HepG2 (cell line): ENCODE data around the gene LYZ. TPM values are rescaled to one million over a fixed set of nuclear protein-coding genes. Genes with fewer than 3 reads are reported as not detected.

Experiments
- EP300 ChIP-seq, 3 experiments: sonication (generic) in 1 of 3; formaldehyde crosslinking in 1 of 3; IDR thresholded peaks; 2 replicates each; pipeline versions ENCODE4 v1.5.1 to v1.6.1; 2011 to 2020; ENCODE audit warnings: low read depth in 2 of 3, low read length in 2 of 3, borderline replicate concordance in 1 of 3, improper control_type of control experiment in 1 of 3, mild to moderate bottlenecking in 1 of 3, missing genetic modification reagents in 1 of 3, moderate library complexity in 1 of 3
- FOXM1 ChIP-seq: sonication (generic); formaldehyde crosslinking; IDR thresholded peaks from 2 replicates; pipeline ENCODE4 v1.5.0; 2020; ENCODE audit warnings: missing genetic modification reagents
- HDAC1 ChIP-seq: sonication (generic); formaldehyde crosslinking; IDR thresholded peaks from 2 replicates; pipeline ENCODE4 v1.5.1; 2020; ENCODE audit warnings: mild to moderate bottlenecking, missing genetic modification reagents
- HOXA3 ChIP-seq: sonication (generic); formaldehyde crosslinking; IDR thresholded peaks from 2 replicates; pipeline ENCODE4 v1.5.0; 2020; ENCODE audit warnings: missing genetic modification reagents
- HOXA5 ChIP-seq: sonication (generic); formaldehyde crosslinking; IDR thresholded peaks from 2 replicates; pipeline ENCODE4 v1.4.0; 2020; ENCODE audit warnings: missing genetic modification reagents
- JARID2 ChIP-seq: sonication (generic); formaldehyde crosslinking; IDR thresholded peaks from 2 replicates; pipeline ENCODE4 v1.8.1; 2023; ENCODE audit warnings: missing genetic modification reagents, inconsistent platforms; ENCODE audit not compliant: insufficient replicate concordance
- MED1 ChIP-seq: sonication (generic); formaldehyde crosslinking; IDR thresholded peaks from 2 replicates; pipeline ENCODE4 v1.4.0; 2020; ENCODE audit warnings: missing genetic modification reagents
- NCOA2 ChIP-seq: sonication (generic); formaldehyde crosslinking; IDR thresholded peaks from 2 replicates; pipeline ENCODE4 v1.8.0; 2022; ENCODE audit warnings: inconsistent platforms
- NFE2L2 ChIP-seq: fragments of 150-350 bp; IDR thresholded peaks from 2 replicates; pipeline ENCODE4 v1.6.1; 2014; ENCODE audit warnings: low read length
- POLR2AphosphoS5 ChIP-seq: IDR thresholded peaks from 2 replicates; pipeline ENCODE4 v1.6.1; 2012; ENCODE audit warnings: low read depth, low read length
- SRY ChIP-seq: sonication (generic); formaldehyde crosslinking; IDR thresholded peaks from 2 replicates; pipeline ENCODE4 v1.8.0; 2022; ENCODE audit warnings: mild to moderate bottlenecking, missing genetic modification reagents
- ZFX ChIP-seq: sonication (generic); formaldehyde crosslinking; IDR thresholded peaks from 2 replicates; pipeline ENCODE4 v1.4.0; 2020; ENCODE audit warnings: mild to moderate bottlenecking, low read depth, missing genetic modification reagents, moderate library complexity
- ZNF354B ChIP-seq: sonication (generic); formaldehyde crosslinking; IDR thresholded peaks from 2 replicates; pipeline ENCODE4 v1.8.0; 2022; ENCODE audit warnings: mild to moderate bottlenecking, missing genetic modification reagents
- ZNF496 ChIP-seq: sonication (generic); formaldehyde crosslinking; IDR thresholded peaks from 2 replicates; pipeline ENCODE4 v1.8.1; 2023; ENCODE audit warnings: mild to moderate bottlenecking, moderate library complexity, missing genetic modification reagents; ENCODE audit not compliant: insufficient replicate concordance
- ZNF556 ChIP-seq: sonication (generic); formaldehyde crosslinking; IDR thresholded peaks from 2 replicates; pipeline ENCODE4 v1.4.0; 2020; ENCODE audit warnings: mild to moderate bottlenecking, missing genetic modification reagents, borderline replicate concordance
- ZNF678 ChIP-seq: sonication (generic); formaldehyde crosslinking; IDR thresholded peaks from 2 replicates; pipeline ENCODE4 v1.4.0; 2020; ENCODE audit warnings: mild to moderate bottlenecking, missing genetic modification reagents
- ZNF7 ChIP-seq: IDR thresholded peaks from 2 replicates; pipeline ENCODE4 v1.6.1; 2016; ENCODE audit warnings: missing biosample characterization, missing genetic modification reagents
- ZNF878 ChIP-seq: sonication (generic); formaldehyde crosslinking; IDR thresholded peaks from 2 replicates; pipeline ENCODE4 v1.8.1; 2023; ENCODE audit warnings: mild to moderate bottlenecking, missing genetic modification reagents, moderate library complexity
- polyA plus RNA-seq, 8 experiments: library from polyadenylated mRNA; depleted of rRNA in 3 of 8; stranded (reverse) in 7 of 8; unstranded in 1 of 8; fragments of >200 nt; fragmentation: Illumina TruSeq in 4 of 8; extraction: Trizol in 4 of 8; gene quantifications; 2 replicates each; pipeline versions ENCODE4 v1.2.1 to v1.2.3, GENCODE V29; 2011 to 2016; ENCODE audit warnings: low read depth in 4 of 8, missing spikeins in 1 of 8, mixed read lengths in 1 of 8; ENCODE audit not compliant: insufficient read depth in 1 of 8
- total RNA-seq, 5 experiments: library from RNA; depleted of rRNA; stranded (reverse); fragments of >200 nt; fragmentation: Illumina TruSeq; extraction: Trizol; gene quantifications; 2 replicates each; pipeline ENCODE4 v1.2.3, GENCODE V29; 2016; ENCODE audit warnings: low read depth in 1 of 5
- TF ChIP-seq, protein P1 (sequence below): sonication (generic); formaldehyde crosslinking; IDR thresholded peaks from 2 replicates; pipeline ENCODE4 v1.4.0; 2020; ENCODE audit warnings: missing genetic modification reagents
- TF ChIP-seq, protein P2 (sequence below): sonication (generic); formaldehyde crosslinking; IDR thresholded peaks from 2 replicates; pipeline ENCODE4 v1.4.0; 2020; ENCODE audit warnings: low read depth, missing genetic modification reagents
- TF ChIP-seq, protein P3 (sequence below): IDR thresholded peaks from 2 replicates; pipeline ENCODE4 v1.6.1; 2016; ENCODE audit warnings: low read depth
- TF ChIP-seq, protein P4 (sequence below): sonication (generic); formaldehyde crosslinking; IDR thresholded peaks from 2 replicates; pipeline ENCODE4 v1.4.0; 2020; ENCODE audit warnings: missing genetic modification reagents

LYZ gene
- total and polyA plus RNA-seq, 2 of the 13 experiments (the other 11 are each of a cell fraction or from before 2014, with no cell fraction given) = 1,788 to 2,054 TPM

DNA sequence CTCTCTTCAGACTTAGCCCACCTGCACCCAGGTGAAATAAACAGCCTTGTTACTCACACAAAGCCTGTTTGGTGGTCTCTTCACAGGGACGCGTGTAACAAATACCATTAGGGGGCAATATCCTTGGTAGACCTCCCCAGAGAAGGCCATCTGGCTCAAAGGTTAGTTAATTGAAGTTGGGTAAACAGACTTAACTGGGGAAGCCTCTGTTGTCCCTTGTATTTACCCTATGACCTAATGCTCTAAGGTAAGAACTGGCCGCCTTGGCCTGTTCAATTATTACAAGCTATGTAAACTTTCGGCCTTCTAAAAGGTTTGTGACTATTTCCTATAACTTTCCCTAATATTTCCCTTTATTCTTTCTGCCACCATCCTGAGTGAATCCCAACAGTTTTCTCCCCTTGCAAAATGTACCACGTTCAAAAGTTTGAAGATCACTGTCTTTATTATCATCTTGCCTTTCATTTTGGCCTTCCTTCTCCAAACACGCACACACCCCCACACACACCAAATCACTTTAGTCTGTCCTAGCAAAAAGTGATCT is 15.3 kb upstream of the LYZ start (continued):
- TF ChIP-seq, protein P1, sequence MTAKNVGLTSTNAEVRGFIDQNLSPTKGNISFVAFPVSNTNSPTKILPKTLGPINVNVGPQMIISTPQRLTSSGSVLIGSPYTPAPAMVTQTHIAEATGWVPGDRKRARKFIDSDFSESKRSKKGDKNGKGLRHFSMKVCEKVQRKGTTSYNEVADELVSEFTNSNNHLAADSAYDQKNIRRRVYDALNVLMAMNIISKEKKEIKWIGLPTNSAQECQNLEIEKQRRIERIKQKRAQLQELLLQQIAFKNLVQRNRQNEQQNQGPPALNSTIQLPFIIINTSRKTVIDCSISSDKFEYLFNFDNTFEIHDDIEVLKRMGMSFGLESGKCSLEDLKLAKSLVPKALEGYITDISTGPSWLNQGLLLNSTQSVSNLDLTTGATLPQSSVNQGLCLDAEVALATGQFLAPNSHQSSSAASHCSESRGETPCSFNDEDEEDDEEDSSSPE = no peak
- no peak for TF ChIP-seq ZNF354B
- TF ChIP-seq ZNF7 (CRISPR knock-in tag) = no peak
- peak; percentile 27; the same call in 1 of the 2 replicates for TF ChIP-seq ZNF556 (CRISPR knock-in tag)
- TF ChIP-seq, protein P2, sequence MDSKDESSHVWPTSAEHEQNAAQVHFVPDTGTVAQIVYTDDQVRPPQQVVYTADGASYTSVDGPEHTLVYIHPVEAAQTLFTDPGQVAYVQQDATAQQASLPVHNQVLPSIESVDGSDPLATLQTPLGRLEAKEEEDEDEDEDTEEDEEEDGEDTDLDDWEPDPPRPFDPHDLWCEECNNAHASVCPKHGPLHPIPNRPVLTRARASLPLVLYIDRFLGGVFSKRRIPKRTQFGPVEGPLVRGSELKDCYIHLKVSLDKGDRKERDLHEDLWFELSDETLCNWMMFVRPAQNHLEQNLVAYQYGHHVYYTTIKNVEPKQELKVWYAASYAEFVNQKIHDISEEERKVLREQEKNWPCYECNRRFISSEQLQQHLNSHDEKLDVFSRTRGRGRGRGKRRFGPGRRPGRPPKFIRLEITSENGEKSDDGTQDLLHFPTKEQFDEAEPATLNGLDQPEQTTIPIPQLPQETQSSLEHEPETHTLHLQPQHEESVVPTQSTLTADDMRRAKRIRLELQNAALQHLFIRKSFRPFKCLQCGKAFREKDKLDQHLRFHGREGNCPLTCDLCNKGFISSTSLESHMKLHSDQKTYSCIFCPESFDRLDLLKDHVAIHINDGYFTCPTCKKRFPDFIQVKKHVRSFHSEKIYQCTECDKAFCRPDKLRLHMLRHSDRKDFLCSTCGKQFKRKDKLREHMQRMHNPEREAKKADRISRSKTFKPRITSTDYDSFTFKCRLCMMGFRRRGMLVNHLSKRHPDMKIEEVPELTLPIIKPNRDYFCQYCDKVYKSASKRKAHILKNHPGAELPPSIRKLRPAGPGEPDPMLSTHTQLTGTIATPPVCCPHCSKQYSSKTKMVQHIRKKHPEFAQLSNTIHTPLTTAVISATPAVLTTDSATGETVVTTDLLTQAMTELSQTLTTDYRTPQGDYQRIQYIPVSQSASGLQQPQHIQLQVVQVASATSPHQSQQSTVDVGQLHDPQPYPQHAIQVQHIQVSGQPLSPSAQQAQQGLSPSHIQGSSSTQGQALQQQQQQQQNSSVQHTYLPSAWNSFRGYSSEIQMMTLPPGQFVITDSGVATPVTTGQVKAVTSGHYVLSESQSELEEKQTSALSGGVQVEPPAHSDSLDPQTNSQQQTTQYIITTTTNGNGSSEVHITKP (CRISPR knock-in tag) = peak; percentile 61; the same call in 1 of the 2 replicates
- TF ChIP-seq ZNF878 (CRISPR knock-in tag) = 0 out of 2 replicates have a peak, but pooled peaks have one; percentile 48
- TF ChIP-seq MED1 = peak; percentile 95
- TF ChIP-seq FOXM1 (CRISPR knock-in tag) = no peak
- TF ChIP-seq EP300 (IDR thresholded peaks at IDR 0.05; ENCODE audit: low read depth in 2 of 2, low read length in 2 of 2) = peak; percentile 13 to 96; a peak in 2 of 4 replicates
- TF ChIP-seq EP300 (CRISPR knock-in tag; IDR thresholded peaks at IDR 0.05; ENCODE audit: borderline replicate concordance) = peak; percentile 92
- peak; percentile 67; the same call in 1 of the 2 replicates for TF ChIP-seq HOXA3 (CRISPR knock-in tag)
- TF ChIP-seq JARID2 (CRISPR knock-in tag) = no peak
- TF ChIP-seq, protein P3, sequence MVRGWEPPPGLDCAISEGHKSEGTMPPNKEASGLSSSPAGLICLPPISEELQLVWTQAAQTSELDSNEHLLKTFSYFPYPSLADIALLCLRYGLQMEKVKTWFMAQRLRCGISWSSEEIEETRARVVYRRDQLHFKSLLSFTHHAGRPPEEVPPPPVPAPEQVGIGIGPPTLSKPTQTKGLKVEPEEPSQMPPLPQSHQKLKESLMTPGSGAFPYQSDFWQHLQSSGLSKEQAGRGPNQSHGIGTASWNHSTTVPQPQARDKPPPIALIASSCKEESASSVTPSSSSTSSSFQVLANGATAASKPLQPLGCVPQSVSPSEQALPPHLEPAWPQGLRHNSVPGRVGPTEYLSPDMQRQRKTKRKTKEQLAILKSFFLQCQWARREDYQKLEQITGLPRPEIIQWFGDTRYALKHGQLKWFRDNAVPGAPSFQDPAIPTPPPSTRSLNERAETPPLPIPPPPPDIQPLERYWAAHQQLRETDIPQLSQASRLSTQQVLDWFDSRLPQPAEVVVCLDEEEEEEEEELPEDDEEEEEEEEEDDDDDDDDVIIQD (CRISPR knock-in tag) = 0 out of 2 replicates have a peak, but pooled peaks have one; percentile 2
- TF ChIP-seq SRY (CRISPR knock-in tag) = no peak
- TF ChIP-seq ZFX (CRISPR knock-in tag) = peak; percentile 54
- TF ChIP-seq NCOA2 (CRISPR knock-in tag) = peak; percentile 97
- TF ChIP-seq, protein P4, sequence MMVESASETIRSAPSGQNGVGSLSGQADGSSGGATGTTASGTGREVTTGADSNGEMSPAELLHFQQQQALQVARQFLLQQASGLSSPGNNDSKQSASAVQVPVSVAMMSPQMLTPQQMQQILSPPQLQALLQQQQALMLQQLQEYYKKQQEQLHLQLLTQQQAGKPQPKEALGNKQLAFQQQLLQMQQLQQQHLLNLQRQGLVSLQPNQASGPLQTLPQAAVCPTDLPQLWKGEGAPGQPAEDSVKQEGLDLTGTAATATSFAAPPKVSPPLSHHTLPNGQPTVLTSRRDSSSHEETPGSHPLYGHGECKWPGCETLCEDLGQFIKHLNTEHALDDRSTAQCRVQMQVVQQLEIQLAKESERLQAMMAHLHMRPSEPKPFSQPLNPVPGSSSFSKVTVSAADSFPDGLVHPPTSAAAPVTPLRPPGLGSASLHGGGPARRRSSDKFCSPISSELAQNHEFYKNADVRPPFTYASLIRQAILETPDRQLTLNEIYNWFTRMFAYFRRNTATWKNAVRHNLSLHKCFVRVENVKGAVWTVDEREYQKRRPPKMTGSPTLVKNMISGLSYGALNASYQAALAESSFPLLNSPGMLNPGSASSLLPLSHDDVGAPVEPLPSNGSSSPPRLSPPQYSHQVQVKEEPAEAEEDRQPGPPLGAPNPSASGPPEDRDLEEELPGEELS = peak; percentile 93
- TF ChIP-seq HDAC1 (CRISPR knock-in tag) = peak; percentile 33
- no peak for TF ChIP-seq ZNF496 (CRISPR knock-in tag)
- no peak for TF ChIP-seq NFE2L2
- TF ChIP-seq POLR2AphosphoS5 = peak; percentile 69
- TF ChIP-seq ZNF678 = no peak
- peak; percentile 52; the same call in 1 of the 2 replicates for TF ChIP-seq HOXA5 (CRISPR knock-in tag)
